Aorta (tissue), 5 donors: Measurements from ENCODE around the gene PACS1. TPM values are rescaled to one million over a fixed set of nuclear protein-coding genes. Genes with fewer than 3 reads are reported as not detected.

Experiments used
- ATAC-seq: fragments of 200-7000 bp; cut with Tn5 transposase; one replicate; pipeline ENCODE4 v1.9.1; 2022; ENCODE audit warnings: moderate library complexity; ENCODE audit not compliant: low FRiP score
- DNase-seq, 2 donors: peaks; one replicate each; pipeline ENCODE4 v3.0.0-alpha.2; 2020
- H3K27ac ChIP-seq, 2 donors: one replicate each; pipeline ENCODE4 v1.5.1; 2013; ENCODE audit warnings: low read length in 2 of 2, mild to moderate bottlenecking in 2 of 2, moderate library complexity in 2 of 2, control low read depth in 1 of 2, inconsistent platforms in 1 of 2, low read depth in 1 of 2
- H3K27me3 ChIP-seq, 2 donors: one replicate each; pipeline ENCODE4 v1.6.1; 2013; ENCODE audit warnings: control low read depth in 1 of 2, low read length in 1 of 2, mild to moderate bottlenecking in 1 of 2, moderate library complexity in 1 of 2; ENCODE audit not compliant: insufficient read depth in 2 of 2, control insufficient read depth in 1 of 2
- H3K36me3 ChIP-seq, 2 donors: one replicate each; pipeline ENCODE4 v1.6.1; 2013; ENCODE audit warnings: control low read depth in 1 of 2, low read length in 1 of 2, mild to moderate bottlenecking in 1 of 2; ENCODE audit not compliant: insufficient read depth in 2 of 2, control insufficient read depth in 1 of 2
- H3K4me1 ChIP-seq, 2 donors: one replicate each; pipeline ENCODE4 v1.6.1; 2013; ENCODE audit warnings: low read length in 2 of 2, control low read depth in 1 of 2, mild to moderate bottlenecking in 1 of 2, moderate library complexity in 1 of 2; ENCODE audit not compliant: insufficient read depth in 2 of 2, control insufficient read depth in 1 of 2
- H3K4me3 ChIP-seq, 2 donors: one replicate each; pipeline ENCODE4 v1.5.1; 2013; ENCODE audit warnings: low read length in 2 of 2, control low read depth in 1 of 2, mild to moderate bottlenecking in 1 of 2
- H3K9me3 ChIP-seq: one replicate; pipeline ENCODE4 v1.6.1; 2013; ENCODE audit warnings: mild to moderate bottlenecking, low read length; ENCODE audit not compliant: control insufficient read depth
- WGBS, 2 donors: extraction: QIAGEN DNeasy Blood & Tissue Kit; methylation state at CpG; one replicate each; pipeline ENCODE4 v1.1.7; 2013; 5-methylcytosine and 5-hydroxymethylcytosine counted together
- intact Hi-C, 2 donors: fragments of 100-400 bp; cut with DNase I; formaldehyde crosslinking; loops; one replicate each; pipeline versions ENCODE4 v1.14.2 to v1.15.0; 2022
- polyA plus RNA-seq, 2 donors: library from polyadenylated mRNA; stranded (reverse); fragments of 200-250 nt; gene quantifications; one replicate each; pipeline ENCODE4 v1.2.3, GENCODE V29; 2013
- total RNA-seq, 2 donors: library from RNA; stranded (reverse); fragmentation: NEBNext Ultra II Directional; extraction: Animal tissue kit (Norgen Biotek cat#: 25700); gene quantifications; one replicate each; pipeline ENCODE4 v1.2.1, GENCODE V29; 2021
- donor health status: healthy with polysubstance abuse.
- donor health status: Bipolar disorder and iron deficiency.
- donor health status: DM: no; HTN: no; CAD: no.
- donor health status: DM: no; HTN: no; CAD: no.
- donor health status: DM: yes; HTN: yes; CAD: no.

The PACS1 gene
- total and polyA plus RNA-seq, 4 donors: 16.2 to 119 (median 59.1) TPM

GRCh38 chr11:66221726-66222236, 151.7 kb downstream of the PACS1 start:
- H3K36me3 ChIP-seq: peaks cover 0 to 9% of the 10 kb centered on the region in 2 donors
- ATAC-seq (no peak), DNase-seq (peak; percentile 36 to 47)

GRCh38 chr11:66222358-66223149, 152.5 kb downstream of the PACS1 start:
- Histone ChIP-seq H3K27ac (no peak overlapping the region), H3K36me3 (peaks cover 0 to 8% of the 10 kb centered on the region in 2 donors), H3K27me3 (no peaks in the 10 kb centered on the region), H3K4me1 (no peaks in the 10 kb centered on the region), H3K9me3 (no peaks in the 10 kb centered on the region), H3K4me3 (no peak overlapping the region)
- 22 to 24% methylated on average over 21 of the region's 21 CpGs for WGBS, 2 donors
- intact Hi-C loops: loop anchor here (2.0 kb wide), 3 partner anchors 36 to 62 kb away; no protein-coding TSS in a partner anchor
- ATAC-seq: peak; percentile 96
- peak; percentile 92 to 94 for DNase-seq

More at GRCh38 chr11:66221726-66222236, 151.7 kb downstream of the PACS1 start:
- H3K27me3 ChIP-seq: no peaks in the 10 kb centered on the region
- 83 to 84% methylated on average over 9 of the region's 9 CpGs for WGBS, 2 donors
- H3K4me1 ChIP-seq: no peaks in the 10 kb centered on the region
- intact Hi-C loops: loop anchor here (2.0 kb wide), 3 partner anchors 37 to 63 kb away; no protein-coding TSS in a partner anchor
- no peaks in the 10 kb centered on the region for H3K9me3 ChIP-seq
- no peak overlapping the region for H3K27ac ChIP-seq
- no peak overlapping the region for H3K4me3 ChIP-seq

GRCh38 chr11:66224226-66224855, 154.3 kb downstream of the PACS1 start:
- no peaks in the 10 kb centered on the region for H3K9me3 ChIP-seq
- no peak for ATAC-seq
- H3K36me3 ChIP-seq: peaks cover 0 to 4% of the 10 kb centered on the region in 2 donors
- intact Hi-C loops: no loop called here
- no peaks in the 10 kb centered on the region for H3K4me1 ChIP-seq
- H3K27ac ChIP-seq: no peak overlapping the region
- no peaks in the 10 kb centered on the region for H3K27me3 ChIP-seq
- 94 to 95% methylated on average over 10 of the region's 10 CpGs for WGBS, 2 donors
- H3K4me3 ChIP-seq: no peak overlapping the region
- DNase-seq: peak; percentile 0 to 14

GRCh38 chr11:66225066-66225465, 155.0 kb downstream of the PACS1 start:
- Histone ChIP-seq H3K9me3 (no peaks in the 10 kb centered on the region), H3K36me3 (peaks cover 0 to 4% of the 10 kb centered on the region in 2 donors), H3K27me3 (no peaks in the 10 kb centered on the region), H3K4me1 (no peaks in the 10 kb centered on the region), H3K27ac (no peak overlapping the region), H3K4me3 (no peak overlapping the region)
- DNase-seq (no peak), ATAC-seq (no peak)
- 69 to 76% methylated on average over 2 of the region's 2 CpGs for WGBS, 2 donors
- intact Hi-C loops: no loop called here

- H3K9me3 ChIP-seq: no peaks in the 10 kb centered on the region
- ATAC-seq: no peak
- peak; percentile 3 to 26 for DNase-seq
- intact Hi-C loops: no loop called here
- no peak overlapping the region for H3K4me3 ChIP-seq
- H3K4me1 ChIP-seq: no peaks in the 10 kb centered on the region
- no peak overlapping the region for H3K27ac ChIP-seq
- peaks cover 0 to 8% of the 10 kb centered on the region in 2 donors for H3K36me3 ChIP-seq
- no peaks in the 10 kb centered on the region for H3K27me3 ChIP-seq
Measured at GRCh38 chr11:66226101-66226500, 156.0 kb downstream of the PACS1 start.

GRCh38 chr11:66227700-66228099, 157.6 kb downstream of the PACS1 start:
- peaks cover 0 to 8% of the 10 kb centered on the region in 2 donors for H3K36me3 ChIP-seq
- intact Hi-C loops: no loop called here

GRCh38 chr11:66228521-66228920, 158.4 kb downstream of the PACS1 start:
- Histone ChIP-seq H3K9me3 (no peaks in the 10 kb centered on the region), H3K4me1 (no peaks in the 10 kb centered on the region), H3K4me3 (no peak overlapping the region), H3K27ac (no peak overlapping the region), H3K36me3 (peaks cover 0 to 10% of the 10 kb centered on the region in 2 donors), H3K27me3 (no peaks in the 10 kb centered on the region)
- ATAC-seq (no peak), DNase-seq (no peak)
- 76 to 82% methylated on average over 6 of the region's 6 CpGs for WGBS, 2 donors
- intact Hi-C loops: no loop called here

More at GRCh38 chr11:66227700-66228099, 157.6 kb downstream of the PACS1 start:
- H3K4me3 ChIP-seq: no peak overlapping the region
- H3K9me3 ChIP-seq: no peaks in the 10 kb centered on the region
- H3K27me3 ChIP-seq: no peaks in the 10 kb centered on the region
- no peak for DNase-seq
- 86 to 87% methylated on average over 5 of the region's 5 CpGs for WGBS, 2 donors
- H3K27ac ChIP-seq: no peak overlapping the region
- no peak for ATAC-seq
- H3K4me1 ChIP-seq: no peaks in the 10 kb centered on the region

- H3K36me3 ChIP-seq: peaks cover 0 to 10% of the 10 kb centered on the region in 2 donors
- ATAC-seq: no peak
Measured at GRCh38 chr11:66230156-66230555, 160.1 kb downstream of the PACS1 start.

More at GRCh38 chr11:66230156-66230555, 160.1 kb downstream of the PACS1 start:
- H3K4me3 ChIP-seq: no peak overlapping the region
- intact Hi-C loops: no loop called here
- H3K9me3 ChIP-seq: no peaks in the 10 kb centered on the region
- no peaks in the 10 kb centered on the region for H3K4me1 ChIP-seq
- DNase-seq: no peak
- H3K27ac ChIP-seq: no peak overlapping the region
- no peaks in the 10 kb centered on the region for H3K27me3 ChIP-seq
- WGBS, 2 donors: 64 to 75% methylated on average over 6 of the region's 6 CpGs
